GM23338 (cell line): ENCODE measurements around the gene LRIG1. TPM values are rescaled to one million over a fixed set of nuclear protein-coding genes. Genes with fewer than 3 reads are reported as not detected.

Experiments
- ATAC-seq: fragments of 200-7000 bp; cut with Tn5 transposase; 3 replicates; pipeline ENCODE4 v1.9.1; 2020
- DNase-seq: peaks from one replicate; pipeline ENCODE4 v3.0.0-alpha.2; 2015; ENCODE audit warnings: low spot score
- H2AFZ ChIP-seq: fragments of 200-600 bp; sonication (generic); 2 replicates; pipeline ENCODE4 v1.8.0; 2016; ENCODE audit warnings: antibody characterized with exemption, mild to moderate bottlenecking, moderate library complexity
- H3F3A ChIP-seq: fragments of 200-600 bp; sonication (generic); replicated peaks from 2 replicates; pipeline ENCODE4 v1.8.0; 2017; ENCODE audit warnings: antibody characterized with exemption, mixed run types, low read depth
- H3K27ac ChIP-seq: fragments of 200-600 bp; sonication (generic); 2 replicates; pipeline ENCODE4 v1.6.1; 2016; ENCODE audit warnings: low read depth
- H3K27me3 ChIP-seq: fragments of 200-600 bp; sonication (generic); 2 replicates; pipeline ENCODE4 v1.8.0; 2016; ENCODE audit warnings: mild to moderate bottlenecking, mixed run types, moderate library complexity; ENCODE audit not compliant: insufficient read depth
- H3K36me3 ChIP-seq: fragments of 200-600 bp; sonication (generic); 2 replicates; pipeline ENCODE4 v1.8.0; 2016; ENCODE audit warnings: mild to moderate bottlenecking; ENCODE audit not compliant: insufficient read depth
- H3K4me1 ChIP-seq: fragments of 200-600 bp; sonication (generic); 2 replicates; pipeline ENCODE4 v1.8.0; 2016; ENCODE audit warnings: mild to moderate bottlenecking, moderate library complexity; ENCODE audit not compliant: insufficient read depth
- H3K4me2 ChIP-seq: fragments of 200-600 bp; sonication (generic); 2 replicates; pipeline ENCODE4 v1.7.1; 2017; ENCODE audit warnings: mixed run types
- H3K4me3 ChIP-seq: fragments of 200-600 bp; sonication (generic); 2 replicates; pipeline ENCODE4 v1.6.1; 2016; ENCODE audit warnings: mixed run types
- H3K79me2 ChIP-seq: fragments of 200-600 bp; sonication (generic); replicated peaks from 2 replicates; pipeline ENCODE4 v1.8.0; 2017; ENCODE audit warnings: mild to moderate bottlenecking; ENCODE audit not compliant: insufficient read depth
- H3K9me2 ChIP-seq: fragments of 200-600 bp; sonication (generic); 2 replicates; pipeline ENCODE4 v1.8.0; 2017; ENCODE audit not compliant: insufficient read depth
- H4K20me1 ChIP-seq: fragments of 200-600 bp; sonication (generic); replicated peaks from 2 replicates; pipeline ENCODE4 v1.8.0; 2017; ENCODE audit warnings: mild to moderate bottlenecking; ENCODE audit not compliant: insufficient read depth
- H3K27ac Mint-ChIP-seq: 2 replicates; pipeline ENCODE4 v1.8.0; 2020; ENCODE audit warnings: inconsistent platforms, mild to moderate bottlenecking, moderate library complexity, mixed read lengths
- H3K27me3 Mint-ChIP-seq: 3 replicates; pipeline ENCODE4 v1.8.0; 2022; ENCODE audit warnings: low read depth, mild to moderate bottlenecking, moderate library complexity, mixed read lengths, inconsistent platforms; ENCODE audit not compliant: insufficient read depth, poor library complexity
- H3K36me3 Mint-ChIP-seq: 3 replicates; pipeline ENCODE4 v1.8.0; 2021; ENCODE audit warnings: low read depth, mild to moderate bottlenecking, inconsistent platforms, moderate library complexity, mixed read lengths
- H3K4me1 Mint-ChIP-seq: 3 replicates; pipeline ENCODE4 v1.8.0; 2020; ENCODE audit warnings: mild to moderate bottlenecking, inconsistent platforms, mixed read lengths
- H3K4me3 Mint-ChIP-seq: 3 replicates; pipeline ENCODE4 v1.8.0; 2021; ENCODE audit warnings: moderate library complexity, mild to moderate bottlenecking, inconsistent platforms, mixed read lengths
- H3K9me3 Mint-ChIP-seq: 3 replicates; pipeline ENCODE4 v1.8.0; 2020; ENCODE audit warnings: moderate library complexity, mild to moderate bottlenecking, inconsistent platforms, mixed read lengths
- CREB1 ChIP-seq: fragments of 250-450 bp; sonication (Bioruptor Pico); IDR thresholded peaks from 2 replicates; pipeline ENCODE4 v1.5.0; 2020; ENCODE audit warnings: low read depth, mild to moderate bottlenecking, moderate library complexity
- ETS1 ChIP-seq: IDR thresholded peaks from 2 replicates; pipeline ENCODE4 v1.6.1; 2016; ENCODE audit warnings: antibody characterized with exemption
- EZH2 ChIP-seq: fragments of 200-600 bp; sonication (generic); IDR thresholded peaks from one replicate; pipeline ENCODE4 v1.8.0; 2017; ENCODE audit warnings: antibody characterized with exemption, mild to moderate bottlenecking, low read depth; ENCODE audit not compliant: unreplicated experiment
- EZH2phosphoT487 ChIP-seq: fragments of 200-600 bp; sonication (generic); IDR thresholded peaks from one replicate; pipeline ENCODE4 v1.8.1; 2018; ENCODE audit warnings: antibody characterized with exemption; ENCODE audit not compliant: unreplicated experiment
- JUNB ChIP-seq: IDR thresholded peaks from one replicate; pipeline ENCODE4 v1.6.1; 2016; ENCODE audit warnings: antibody characterized with exemption; ENCODE audit not compliant: unreplicated experiment
- NANOG ChIP-seq: IDR thresholded peaks from 2 replicates; pipeline ENCODE4 v1.6.1; 2016; ENCODE audit warnings: antibody characterized with exemption, borderline replicate concordance
- POLR2AphosphoS5 ChIP-seq: IDR thresholded peaks from 2 replicates; pipeline ENCODE4 v1.6.1; 2016; ENCODE audit warnings: antibody characterized with exemption, low read depth
- REST ChIP-seq: IDR thresholded peaks from one replicate; pipeline ENCODE4 v1.6.1; 2018; ENCODE audit warnings: antibody characterized with exemption; ENCODE audit not compliant: unreplicated experiment
- STAT1 ChIP-seq: IDR thresholded peaks from one replicate; pipeline ENCODE4 v1.6.1; 2016; ENCODE audit warnings: antibody characterized with exemption; ENCODE audit not compliant: unreplicated experiment
- ZNF114 ChIP-seq: fragments of 250-450 bp; sonication (Bioruptor Pico); IDR thresholded peaks from 2 replicates; pipeline ENCODE4 v1.5.0; 2020; ENCODE audit warnings: mild to moderate bottlenecking, moderate library complexity
- polyA plus RNA-seq: library from polyadenylated mRNA; unstranded; fragments of >200 nt; fragmentation: Nextera tagmentation; extraction: Ambion mirVana; gene quantifications from 2 replicates; pipeline ENCODE4 v1.2.1, GENCODE V29; 2016
- total RNA-seq: library from RNA; depleted of rRNA; stranded (reverse); fragments of >200 nt; shearing (Covaris generic); gene quantifications from 2 replicates; pipeline ENCODE4 v1.2.3, GENCODE V29; 2014

LRIG1 gene
- total and polyA plus RNA-seq, 2 experiments from 2014 or later = 40.0 to 134 TPM

- Histone ChIP-seq H2AFZ (no peak overlapping the region), H3K27me3 (no peaks in the 10 kb centered on the region), H3K27ac (no peak overlapping the region), H3K9me2 (no peaks in the 10 kb centered on the region), H3K79me2 (peaks cover 100% of the 10 kb centered on the region), H3K36me3 (no peaks in the 10 kb centered on the region), H3K4me2 (peak overlapping the region; percentile 61), H3K4me3 (no peak overlapping the region), H3F3A (no peaks in the 10 kb centered on the region), H3K4me1 (peaks cover 99% of the 10 kb centered on the region), H4K20me1 (peaks cover 61% of the 10 kb centered on the region)
- DNase-seq = no peak
- H3K27ac Mint-ChIP-seq = no peak overlapping the region
- no peaks in the 10 kb centered on the region for H3K9me3 Mint-ChIP-seq
- H3K4me1 Mint-ChIP-seq = peaks cover 34% of the 10 kb centered on the region
- TF ChIP-seq POLR2AphosphoS5 (no peak), STAT1 (no peak), REST (no peak), JUNB (no peak)
- peaks cover 10% of the 10 kb centered on the region for H3K27me3 Mint-ChIP-seq
- ATAC-seq = no peak
- no peaks in the 10 kb centered on the region; the same call in 2 of the 3 replicates for H3K36me3 Mint-ChIP-seq
- H3K4me3 Mint-ChIP-seq = no peak overlapping the region
Measured at GRCh38 chr3:66475386-66476020, 25.3 kb downstream of the LRIG1 start.

GRCh38 chr3:66473692-66474091, 27.1 kb downstream of the LRIG1 start:
- H3K27me3 ChIP-seq = no peaks in the 10 kb centered on the region
- Mint-ChIP-seq H3K27me3 (peaks cover 6% of the 10 kb centered on the region), H3K9me3 (no peaks in the 10 kb centered on the region), H3K4me1 (peaks cover 50% of the 10 kb centered on the region), H3K27ac (no peak overlapping the region), H3K36me3 (peaks cover 6% of the 10 kb centered on the region; the same call in 2 of the 3 replicates), H3K4me3 (no peak overlapping the region)
- H3K79me2 ChIP-seq = peaks cover 100% of the 10 kb centered on the region
- no peaks in the 10 kb centered on the region for H3F3A ChIP-seq
- no peaks in the 10 kb centered on the region for H3K9me2 ChIP-seq
- peaks cover 96% of the 10 kb centered on the region for H3K4me1 ChIP-seq
- ATAC-seq = no peak
- no peak overlapping the region for H3K4me2 ChIP-seq
- H4K20me1 ChIP-seq = peaks cover 68% of the 10 kb centered on the region
- DNase-seq = no peak
- H3K36me3 ChIP-seq = no peaks in the 10 kb centered on the region
- no peak overlapping the region for H3K4me3 ChIP-seq
- H3K27ac ChIP-seq = no peak overlapping the region
- no peak overlapping the region for H2AFZ ChIP-seq
- TF ChIP-seq EZH2phosphoT487 (no peak), CREB1 (CRISPR knock-in tag) (no peak), EZH2 (no peak), ETS1 (no peak), POLR2AphosphoS5 (no peak), JUNB (no peak), ZNF114 (CRISPR knock-in tag) (no peak), NANOG (no peak), REST (no peak)
